Measurements from ENCODE around the gene ZDHHC14.

Gene ZDHHC14

DNA sequence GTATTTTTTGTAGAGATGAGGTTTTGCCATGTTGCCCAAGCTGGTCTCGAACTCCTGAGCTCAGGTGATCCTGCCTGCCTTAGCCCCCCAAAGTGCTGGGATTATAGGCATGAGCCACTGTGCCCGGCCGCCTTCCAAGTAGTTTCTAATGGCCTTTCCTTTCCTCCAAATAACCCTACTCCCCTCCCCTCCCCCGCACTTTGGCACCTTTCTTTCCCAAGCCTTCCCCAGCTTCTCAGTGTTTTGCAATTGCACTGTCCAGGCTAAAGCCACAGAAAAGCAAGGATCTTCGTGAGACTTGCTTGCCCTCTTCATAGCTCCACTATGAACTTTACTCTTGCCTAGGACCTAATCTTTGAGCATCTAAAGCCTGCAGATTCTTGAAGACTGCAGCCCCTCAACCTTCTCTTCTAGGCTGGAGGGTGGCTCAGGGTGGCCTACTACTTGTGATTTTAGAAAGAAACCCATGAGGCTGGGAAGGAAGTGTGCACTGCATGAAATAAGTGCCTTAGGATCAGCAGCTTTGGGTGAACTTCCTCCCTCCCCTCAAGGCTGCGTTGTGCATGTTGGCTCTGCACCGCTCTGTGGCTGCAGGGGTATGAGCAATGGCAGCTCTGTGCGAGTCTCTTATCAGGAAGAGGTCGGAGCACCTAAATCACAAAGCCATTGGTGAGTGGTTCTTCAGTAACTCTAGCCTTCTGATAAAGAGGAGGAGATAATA is 289.6 kb downstream of the ZDHHC14 start:
- no peak for DNase-seq (ENCODE audit: low read depth)
- no peak overlapping the region for H3K4me3 ChIP-seq (ENCODE audit: low read depth, low read length)
- TF ChIP-seq, protein P1, sequence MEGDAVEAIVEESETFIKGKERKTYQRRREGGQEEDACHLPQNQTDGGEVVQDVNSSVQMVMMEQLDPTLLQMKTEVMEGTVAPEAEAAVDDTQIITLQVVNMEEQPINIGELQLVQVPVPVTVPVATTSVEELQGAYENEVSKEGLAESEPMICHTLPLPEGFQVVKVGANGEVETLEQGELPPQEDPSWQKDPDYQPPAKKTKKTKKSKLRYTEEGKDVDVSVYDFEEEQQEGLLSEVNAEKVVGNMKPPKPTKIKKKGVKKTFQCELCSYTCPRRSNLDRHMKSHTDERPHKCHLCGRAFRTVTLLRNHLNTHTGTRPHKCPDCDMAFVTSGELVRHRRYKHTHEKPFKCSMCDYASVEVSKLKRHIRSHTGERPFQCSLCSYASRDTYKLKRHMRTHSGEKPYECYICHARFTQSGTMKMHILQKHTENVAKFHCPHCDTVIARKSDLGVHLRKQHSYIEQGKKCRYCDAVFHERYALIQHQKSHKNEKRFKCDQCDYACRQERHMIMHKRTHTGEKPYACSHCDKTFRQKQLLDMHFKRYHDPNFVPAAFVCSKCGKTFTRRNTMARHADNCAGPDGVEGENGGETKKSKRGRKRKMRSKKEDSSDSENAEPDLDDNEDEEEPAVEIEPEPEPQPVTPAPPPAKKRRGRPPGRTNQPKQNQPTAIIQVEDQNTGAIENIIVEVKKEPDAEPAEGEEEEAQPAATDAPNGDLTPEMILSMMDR (IDR thresholded peaks at IDR 0.05; ENCODE audit: insufficient read depth, low read depth, low read length, missing control alignments), result no peak

DNA sequence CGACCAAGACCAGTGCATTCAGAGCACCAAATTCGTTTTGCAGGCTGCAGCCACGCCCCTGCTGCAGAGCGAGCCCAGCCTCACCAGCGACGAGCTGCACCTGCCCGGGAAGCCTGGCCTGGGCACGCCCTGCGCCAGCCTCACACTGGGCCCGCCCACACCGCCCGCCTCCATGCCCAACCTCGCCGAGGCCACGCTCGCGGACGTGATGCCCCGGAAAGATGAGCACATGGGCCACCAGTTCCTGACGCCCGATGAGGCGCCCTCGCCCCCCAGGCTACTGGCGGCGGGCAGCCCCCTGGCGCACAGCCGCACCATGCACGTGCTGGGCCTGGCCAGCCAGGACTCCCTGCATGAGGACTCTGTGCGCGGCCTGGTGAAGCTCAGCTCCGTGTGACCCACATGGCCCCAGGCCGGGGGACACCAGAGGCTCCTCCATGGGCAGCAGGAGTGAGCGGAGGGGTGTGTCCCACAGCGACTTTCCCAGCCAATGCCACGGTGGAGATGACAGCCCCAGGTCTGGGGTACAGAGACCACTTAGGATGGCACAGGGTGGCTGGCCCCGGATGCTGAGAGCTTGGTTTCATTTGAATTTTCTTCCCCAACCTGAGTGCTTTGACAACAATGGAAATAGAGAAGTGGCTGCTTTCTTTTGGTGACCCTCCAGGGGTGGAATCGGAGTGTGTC is 291.9 kb downstream of the ZDHHC14 start:
- TF ChIP-seq, protein P1 (IDR thresholded peaks at IDR 0.05; ENCODE audit: insufficient read depth, low read depth, low read length, missing control alignments), result no peak
- DNase-seq (ENCODE audit: low read depth), result no peak
- H3K4me3 ChIP-seq (ENCODE audit: low read depth, low read length), result no peak overlapping the region

DNA sequence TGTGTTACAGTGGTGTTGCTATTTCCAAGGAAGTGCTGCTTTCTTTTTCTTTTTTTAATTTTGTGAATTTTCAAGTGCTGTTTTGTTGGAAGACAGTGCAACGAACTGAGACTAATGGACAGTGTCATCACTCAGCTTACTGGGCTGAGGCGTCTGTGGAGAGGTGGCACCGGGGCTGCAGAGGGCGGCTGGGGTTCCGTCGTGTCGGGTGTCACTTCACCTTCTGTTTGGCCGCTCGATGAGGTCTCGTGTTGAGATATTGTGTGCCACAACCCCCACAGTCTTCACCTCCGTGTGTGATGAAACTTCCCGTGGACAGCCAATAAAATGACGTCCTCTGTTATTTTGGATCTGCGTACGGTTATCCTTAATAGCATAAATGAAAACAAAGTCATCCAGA is 292.6 kb downstream of the ZDHHC14 start:
- TF ChIP-seq, protein P1 (IDR thresholded peaks at IDR 0.05; ENCODE audit: insufficient read depth, low read depth, low read length, missing control alignments), result no peak
- no peak for DNase-seq (ENCODE audit: low read depth)

DNA sequence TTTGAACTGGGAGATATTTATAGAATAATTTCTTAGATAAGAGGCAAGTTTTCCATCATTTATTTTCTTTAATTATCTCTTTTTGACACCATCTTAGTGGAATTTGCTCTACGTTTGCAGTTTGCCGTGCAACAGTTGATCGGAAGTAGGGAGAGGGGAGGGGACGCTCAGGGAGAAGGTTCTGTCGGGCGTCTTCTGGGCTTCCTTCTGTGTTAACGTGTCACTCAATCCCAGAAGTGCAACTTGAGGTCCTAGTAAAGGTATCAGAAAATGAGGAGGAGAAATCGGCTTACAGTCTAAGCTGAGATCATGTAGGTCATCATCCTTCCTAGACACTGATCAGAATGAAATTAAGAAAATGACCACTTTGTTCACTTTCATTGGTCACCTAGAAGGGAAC is 293.1 kb downstream of the ZDHHC14 start:
- H3K4me3 ChIP-seq (ENCODE audit: low read depth, low read length), result no peak overlapping the region
- TF ChIP-seq, protein P1 (IDR thresholded peaks at IDR 0.05; ENCODE audit: insufficient read depth, low read depth, low read length, missing control alignments), result no peak
- DNase-seq (ENCODE audit: low read depth), result no peak

More for the DNA sequence above, 292.6 kb downstream of the ZDHHC14 start:
- H3K4me3 ChIP-seq (ENCODE audit: low read depth, low read length), result no peak overlapping the region

DNA sequence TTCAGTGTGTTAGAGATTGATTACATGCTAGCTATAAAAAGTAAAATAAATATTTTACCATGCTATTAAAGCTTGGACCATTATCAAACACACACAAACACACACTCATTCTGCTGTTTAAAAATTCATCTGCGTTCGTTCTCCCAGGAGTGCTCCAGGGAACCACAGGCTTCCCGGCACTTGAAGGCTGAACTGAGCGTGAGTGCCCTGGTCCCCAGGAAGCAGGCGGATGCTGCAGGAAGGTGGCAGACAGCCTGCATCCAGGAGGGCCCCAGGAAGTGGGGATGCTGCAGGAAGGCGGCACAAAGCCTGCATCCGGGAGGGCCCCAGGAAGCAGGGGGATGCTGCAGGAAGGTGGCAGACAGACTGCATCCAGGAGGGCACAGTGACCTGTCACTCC is 294.8 kb downstream of the ZDHHC14 start:
- TF ChIP-seq, protein P1 (IDR thresholded peaks at IDR 0.05; ENCODE audit: insufficient read depth, low read depth, low read length, missing control alignments), result no peak
- no peak for DNase-seq (ENCODE audit: low read depth)
- no peak overlapping the region for H3K4me3 ChIP-seq (ENCODE audit: low read depth, low read length)

DNA sequence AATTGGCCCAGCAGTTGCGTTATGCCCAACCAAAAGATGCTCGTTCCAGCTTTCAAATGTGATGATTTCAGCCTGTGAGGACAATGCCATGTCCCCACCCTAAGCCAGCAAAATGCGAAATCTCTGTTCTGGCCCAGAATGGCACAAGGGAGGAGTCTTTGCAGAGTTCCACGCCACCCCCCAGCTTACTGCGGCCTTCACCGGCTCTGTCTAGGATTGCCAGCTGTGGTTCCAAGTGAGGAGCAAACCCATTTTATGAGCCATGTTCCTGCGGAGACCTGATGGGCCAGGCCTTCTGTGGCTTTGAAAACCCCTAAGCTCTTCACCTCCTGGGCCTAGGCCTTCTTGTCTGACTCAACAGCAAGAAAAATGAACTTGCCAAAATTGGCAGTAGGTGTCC is 295.3 kb downstream of the ZDHHC14 start:
- no peak overlapping the region for H3K4me3 ChIP-seq (ENCODE audit: low read depth, low read length)
- no peak for DNase-seq (ENCODE audit: low read depth)
- TF ChIP-seq, protein P1 (IDR thresholded peaks at IDR 0.05; ENCODE audit: insufficient read depth, low read depth, low read length, missing control alignments), result no peak

Measured in GM12865 (cell line).